ENCODE results near the gene LENEP.

LENEP gene

DNA sequence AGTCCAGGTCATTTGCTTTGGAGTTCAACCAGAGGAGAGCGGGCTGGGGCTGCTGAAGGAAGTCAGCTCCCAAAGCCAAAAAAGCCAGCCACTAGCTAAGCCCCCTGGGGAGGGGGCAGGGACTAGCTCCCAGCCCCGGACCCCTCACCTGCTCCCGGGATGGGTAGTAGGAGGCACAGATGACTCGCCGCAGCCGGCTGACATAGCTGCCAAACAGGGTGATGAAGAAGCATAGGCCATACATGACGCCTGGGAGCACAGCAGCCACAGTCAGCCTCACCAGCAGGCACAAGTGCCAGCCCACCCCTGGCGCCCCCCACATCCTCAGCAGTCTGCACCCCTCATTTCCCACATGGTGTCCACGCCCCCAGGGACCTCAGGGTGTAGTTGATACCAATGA lies 32.8 kb downstream of the LENEP start:
- DNase-seq (ENCODE audit: low read depth in 3 of 3): no peak

DNA sequence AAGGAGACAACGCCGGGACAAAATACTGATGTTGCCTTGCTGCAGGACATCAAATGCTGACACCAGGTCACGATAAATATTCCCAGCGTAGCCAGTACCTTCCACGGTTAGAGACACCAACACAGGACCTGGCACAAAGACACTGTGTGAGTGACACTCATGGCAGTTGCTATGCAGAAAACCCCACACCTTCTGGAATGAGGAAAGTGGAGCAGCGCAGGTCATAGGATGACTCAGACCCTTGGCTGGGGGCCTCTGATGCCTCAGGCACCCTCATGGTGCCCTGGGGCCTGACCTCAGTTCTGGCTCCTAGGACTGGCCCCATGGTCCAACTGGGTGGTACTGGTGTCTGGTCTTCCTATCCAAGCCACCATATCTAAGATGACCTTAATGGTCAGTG lies 33.2 kb downstream of the LENEP start:
- DNase-seq (ENCODE audit: low read depth in 3 of 3): no peak

DNA sequence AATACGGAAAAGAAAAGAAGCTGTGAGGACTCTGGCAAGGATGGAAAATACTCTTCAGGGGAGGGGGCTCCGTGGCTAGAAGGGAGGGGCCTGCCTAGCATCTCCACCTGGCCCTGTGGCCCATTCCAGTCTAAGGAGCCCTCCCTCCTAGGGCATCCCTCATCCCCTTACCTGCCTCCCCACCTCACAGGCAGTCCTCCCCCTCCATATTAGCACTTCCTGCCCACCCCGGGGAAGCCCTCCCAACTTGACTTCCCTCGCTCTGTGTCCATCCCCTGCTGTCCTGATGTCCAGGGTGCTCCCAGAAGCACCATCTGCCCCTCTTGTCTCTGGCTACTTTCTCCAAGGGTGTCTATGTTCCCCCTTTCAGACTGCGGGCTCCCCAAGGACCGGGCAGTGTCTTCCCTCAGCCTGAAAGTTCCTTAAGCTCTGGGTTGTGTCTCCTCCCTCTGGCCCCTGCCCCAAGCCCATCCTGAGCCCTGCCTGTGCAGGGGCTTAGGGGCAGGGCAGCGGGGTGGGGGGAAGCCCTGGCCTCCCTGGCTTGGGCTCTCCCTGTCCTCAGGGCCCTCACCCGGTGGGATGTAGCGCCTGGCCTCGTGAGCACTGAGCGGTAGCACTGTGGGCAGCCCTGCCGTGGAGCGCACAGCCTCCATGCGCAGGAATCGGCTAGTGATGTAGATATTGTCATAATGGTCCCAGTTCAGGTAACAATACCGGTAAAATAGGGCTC lies 36.3 kb downstream of the LENEP start:
- DNase-seq (ENCODE audit: low read depth in 3 of 3): no peak

DNA sequence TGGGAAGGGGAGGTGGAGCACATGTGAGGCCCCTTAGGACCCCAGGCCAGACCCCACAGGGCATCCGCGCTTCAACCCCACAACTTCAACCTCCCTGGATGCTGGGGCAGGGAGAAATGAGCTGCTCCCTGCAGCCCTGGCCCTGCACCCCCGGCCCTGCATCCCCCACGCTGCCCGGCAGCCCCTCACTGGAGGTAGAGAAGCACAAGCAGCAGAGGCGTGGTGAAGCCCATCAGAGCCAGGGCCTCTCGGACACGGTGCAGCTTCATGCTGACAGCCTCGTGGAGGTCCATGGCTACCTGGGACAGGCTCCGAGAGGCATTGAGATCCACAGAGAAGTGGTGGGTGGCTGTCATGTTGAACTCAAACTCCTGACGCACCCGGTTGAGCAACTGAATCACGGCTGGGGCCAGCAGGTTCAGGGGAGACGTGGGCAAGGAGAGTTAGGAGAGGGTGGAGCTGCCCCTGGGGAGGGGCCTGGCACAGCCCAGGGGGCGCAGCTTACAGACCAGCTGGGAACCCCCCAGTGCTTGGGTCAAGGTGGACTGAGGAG lies 36.9 kb downstream of the LENEP start:
- no peak for DNase-seq (ENCODE audit: low read depth in 3 of 3)

DNA sequence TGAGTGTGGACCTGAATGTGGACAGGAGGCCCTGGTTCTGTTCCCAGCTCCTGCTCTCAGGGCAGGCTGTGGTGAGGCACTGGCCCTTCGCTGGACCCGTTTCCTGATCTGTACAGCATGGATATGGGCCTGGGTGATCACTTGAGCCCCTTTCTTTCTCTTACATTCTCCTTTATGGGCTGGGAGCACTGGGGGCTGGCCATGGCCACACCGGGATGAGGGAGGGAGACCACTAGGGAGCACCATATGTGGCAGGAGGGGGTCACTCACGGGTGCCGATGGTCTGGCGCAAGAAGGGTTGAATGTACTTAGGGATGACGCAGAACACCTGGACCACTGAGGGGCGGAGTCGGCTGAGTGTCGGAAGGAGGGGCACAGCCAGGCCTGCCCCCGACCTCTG lies 37.5 kb downstream of the LENEP start:
- no peak for DNase-seq (ENCODE audit: low read depth in 3 of 3)

DNA sequence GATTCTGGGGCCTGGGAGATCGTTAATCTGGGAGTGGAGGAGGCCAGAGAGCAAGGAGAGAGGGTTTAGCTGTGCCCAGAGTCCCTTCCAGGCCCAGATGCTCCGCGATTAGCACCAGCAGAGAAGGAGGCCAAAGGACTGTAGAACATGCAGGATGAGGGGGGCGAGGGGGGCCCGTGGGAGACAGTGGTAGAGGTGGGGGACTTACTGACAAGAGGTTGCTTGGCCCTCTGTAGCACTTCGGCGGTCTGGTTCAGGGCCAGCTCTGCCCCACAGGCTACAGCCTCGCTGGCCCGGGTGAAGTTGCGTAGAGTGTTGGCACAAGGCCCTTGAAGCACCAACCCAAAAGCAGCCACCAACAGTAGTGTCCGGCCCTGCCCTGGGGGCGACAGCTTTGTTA lies 39.5 kb downstream of the LENEP start:
- no peak for DNase-seq (ENCODE audit: low read depth in 3 of 3)

DNA sequence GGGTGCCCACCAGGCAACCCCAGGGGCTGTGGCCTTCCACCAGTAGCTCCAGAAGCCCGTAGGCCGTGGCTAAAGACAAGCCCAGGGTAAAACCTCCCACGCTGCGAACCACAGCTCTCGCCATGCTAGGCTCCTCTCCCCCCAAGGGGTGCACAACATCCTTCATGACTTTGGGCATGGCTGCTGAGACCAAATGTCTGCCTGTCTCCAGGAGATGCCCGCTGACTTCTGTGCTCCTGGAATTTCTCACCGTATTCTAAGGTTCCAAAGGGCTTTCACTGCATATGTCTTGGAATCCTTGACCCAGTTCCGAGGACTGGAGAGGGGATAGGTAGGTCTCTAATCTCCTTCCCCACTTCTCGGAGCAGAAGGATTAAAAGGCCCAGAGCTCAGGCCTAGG lies 40.1 kb downstream of the LENEP start, which contains the start of the genes DCST1 and DCST2:
TSS of gene DCST1 (plus strand) at position 301 of the 400 bp plus-strand sequence. CDS start 213 bp downstream, outside the sequence.
TSS of gene DCST2 (minus strand) at position 258 of the 400 bp plus-strand sequence. CDS start at position 178, 80 bp downstream.
- DNase-seq (ENCODE audit: low read depth in 3 of 3): no peak

DNA sequence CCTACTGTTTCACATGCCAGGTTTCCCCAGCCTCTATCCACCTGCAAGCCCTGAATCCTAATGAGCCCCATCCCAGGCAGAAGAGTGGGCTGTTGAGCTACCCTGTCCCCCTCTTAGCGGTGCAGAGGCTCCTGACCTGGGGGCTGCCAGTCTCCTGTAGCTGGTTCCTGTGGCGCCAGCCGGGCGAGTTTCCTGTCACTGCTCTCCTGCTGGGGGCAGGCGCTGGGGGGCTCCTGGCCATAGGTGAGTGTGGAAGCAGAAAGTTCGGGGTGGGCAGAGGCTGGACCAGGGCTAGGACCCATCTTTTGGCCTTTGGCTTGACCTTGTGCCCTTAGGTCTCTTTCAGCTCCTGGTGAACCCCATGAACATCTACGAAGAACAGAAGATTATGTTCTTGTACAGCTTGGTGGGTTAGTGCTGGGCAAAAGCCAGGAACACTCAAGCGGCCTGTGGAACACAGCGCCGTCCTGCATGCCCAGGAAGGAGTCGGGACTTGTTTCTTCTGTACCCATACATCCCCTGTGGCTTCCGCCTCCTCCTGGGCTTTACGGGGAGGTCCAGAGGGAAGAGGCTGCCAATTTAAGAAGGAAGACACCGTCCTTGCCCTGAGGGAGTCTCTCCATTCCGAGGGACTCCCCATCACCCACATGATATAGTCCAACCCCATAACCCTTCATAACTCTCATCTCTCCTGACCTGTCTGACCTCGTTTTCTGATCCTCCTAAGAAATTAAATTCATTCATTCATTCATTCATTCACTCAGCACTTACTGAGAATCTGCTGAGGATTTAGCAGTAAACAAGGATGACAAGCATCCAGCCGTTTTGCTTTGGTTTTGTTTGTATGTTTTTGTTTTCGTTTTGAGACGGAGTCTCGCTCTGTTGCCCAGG lies 41.2 kb downstream of the LENEP start:
- no peak for DNase-seq (ENCODE audit: low read depth in 3 of 3)

DNA sequence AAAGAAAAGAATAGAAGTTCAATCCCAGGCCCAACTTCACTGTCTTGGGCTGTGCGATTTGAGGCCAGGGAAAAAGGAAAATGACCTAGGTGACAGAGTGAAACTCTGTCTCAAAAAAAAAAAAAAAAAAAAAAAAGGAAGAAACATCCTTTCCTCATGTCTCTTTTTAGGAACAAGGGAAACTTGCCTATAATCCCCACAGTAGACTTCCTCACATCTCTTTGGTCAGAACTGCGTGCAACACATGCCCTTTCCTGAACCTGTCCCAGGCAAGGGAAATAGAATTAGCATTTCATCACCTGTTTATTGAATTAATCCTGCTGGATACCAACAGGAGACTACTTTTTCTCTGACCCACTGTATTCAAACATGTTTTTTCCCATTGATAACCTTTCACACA lies 42.5 kb downstream of the LENEP start:
- no peak for DNase-seq (ENCODE audit: low read depth in 3 of 3)

DNA sequence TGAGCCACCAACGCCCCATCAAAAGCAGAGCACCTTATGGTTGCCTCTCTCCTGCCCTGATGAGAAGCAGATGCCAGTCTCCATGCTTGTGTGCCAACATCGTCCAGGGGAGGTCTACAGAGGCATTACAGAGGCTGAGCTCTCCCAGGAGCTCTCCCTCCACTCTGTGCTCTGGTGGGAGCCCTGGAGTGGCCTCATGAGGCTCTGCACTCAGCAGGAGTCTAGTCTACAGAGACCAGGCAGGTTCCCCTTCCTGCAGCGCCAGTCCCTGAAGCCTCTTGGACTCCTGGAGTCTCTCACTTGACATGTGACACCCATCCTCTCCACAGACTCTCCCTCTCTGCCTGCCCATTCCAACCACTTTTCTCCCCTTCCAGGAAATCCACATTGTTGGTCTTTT lies 43.7 kb downstream of the LENEP start:
- DNase-seq (ENCODE audit: low read depth in 3 of 3): no peak

DNA sequence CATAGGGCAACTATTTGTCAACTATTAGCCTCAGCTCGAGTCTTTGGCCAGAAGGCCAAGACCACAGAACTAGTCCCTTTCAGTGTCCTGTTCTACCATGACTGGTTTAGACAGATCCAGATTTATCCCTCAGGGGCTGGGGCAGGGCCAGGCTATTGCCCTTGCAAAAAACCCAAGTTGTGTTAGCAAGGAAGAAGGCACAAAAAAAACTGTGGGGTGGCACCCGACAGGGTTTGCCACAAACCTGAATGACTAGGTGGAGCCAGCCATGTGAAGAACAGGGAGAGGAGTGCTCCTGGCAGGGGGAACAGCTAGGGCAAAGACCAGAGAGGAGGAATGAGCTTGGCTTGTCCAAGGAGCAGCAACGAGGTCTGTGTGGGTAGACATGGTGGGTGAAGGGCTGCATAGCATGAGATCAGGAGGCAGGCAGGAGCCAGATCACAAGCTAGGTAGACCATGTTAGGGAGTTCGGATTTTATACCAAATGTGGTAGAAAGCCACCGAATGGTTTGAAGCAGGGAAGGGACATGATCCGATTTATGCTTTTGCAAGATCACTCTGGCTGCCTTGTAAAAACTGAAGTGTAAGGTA lies 44.6 kb downstream of the LENEP start:
- DNase-seq (ENCODE audit: low read depth in 3 of 3): no peak

DNA sequence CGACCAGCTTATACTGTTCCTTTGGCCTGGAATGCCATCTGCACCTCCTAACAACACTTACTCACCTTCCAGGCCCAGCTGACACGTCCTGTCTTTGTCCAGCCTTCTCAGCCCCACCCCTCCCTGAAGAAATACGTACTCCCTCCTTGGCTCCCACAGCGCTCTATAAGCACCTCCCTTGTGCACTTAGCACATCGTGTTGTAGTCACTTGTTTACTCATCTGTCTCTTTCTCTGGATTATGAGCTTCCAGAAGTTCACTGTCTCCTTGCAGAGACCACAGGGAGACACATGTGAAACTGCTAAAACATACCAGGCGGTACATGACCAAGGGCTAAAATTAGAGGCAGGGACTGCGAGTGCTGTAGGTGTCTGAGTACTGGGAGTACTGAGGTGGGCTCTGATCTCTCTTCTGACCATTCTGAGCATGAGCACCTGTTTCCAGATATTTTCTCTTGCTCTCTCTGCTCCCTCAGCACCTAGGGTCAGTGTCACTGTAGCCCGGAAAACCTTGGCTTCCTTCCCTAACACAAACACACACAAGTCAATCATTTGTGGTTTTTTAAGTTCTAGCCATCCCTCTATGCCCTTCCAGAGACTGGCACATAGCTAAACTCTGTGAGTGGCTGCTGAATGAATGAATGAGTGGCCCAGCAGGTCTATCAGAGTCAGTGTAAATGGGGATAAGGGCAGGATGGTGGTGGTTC lies 45.4 kb downstream of the LENEP start:
- no peak for DNase-seq (ENCODE audit: low read depth in 3 of 3)

DNA sequence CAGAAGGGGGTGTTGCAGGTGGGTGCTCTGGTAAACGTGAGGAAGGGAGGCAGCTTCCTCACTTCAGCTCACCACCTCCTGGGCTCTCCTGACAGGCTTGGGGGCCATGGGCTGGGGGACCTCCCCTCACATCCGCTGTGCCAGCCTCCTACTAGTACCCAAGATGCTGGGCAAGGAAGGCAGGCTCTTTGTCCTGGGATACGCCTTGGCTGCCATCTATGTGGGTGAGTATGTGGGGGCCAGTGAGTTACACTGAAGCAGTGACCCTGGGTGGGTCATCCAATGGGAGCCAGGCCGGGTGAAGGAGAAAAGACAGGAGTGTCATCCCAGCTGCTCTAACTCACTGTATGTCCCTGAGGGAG lies 45.9 kb downstream of the LENEP start:
- DNase-seq (ENCODE audit: low read depth in 3 of 3): no peak

DNA sequence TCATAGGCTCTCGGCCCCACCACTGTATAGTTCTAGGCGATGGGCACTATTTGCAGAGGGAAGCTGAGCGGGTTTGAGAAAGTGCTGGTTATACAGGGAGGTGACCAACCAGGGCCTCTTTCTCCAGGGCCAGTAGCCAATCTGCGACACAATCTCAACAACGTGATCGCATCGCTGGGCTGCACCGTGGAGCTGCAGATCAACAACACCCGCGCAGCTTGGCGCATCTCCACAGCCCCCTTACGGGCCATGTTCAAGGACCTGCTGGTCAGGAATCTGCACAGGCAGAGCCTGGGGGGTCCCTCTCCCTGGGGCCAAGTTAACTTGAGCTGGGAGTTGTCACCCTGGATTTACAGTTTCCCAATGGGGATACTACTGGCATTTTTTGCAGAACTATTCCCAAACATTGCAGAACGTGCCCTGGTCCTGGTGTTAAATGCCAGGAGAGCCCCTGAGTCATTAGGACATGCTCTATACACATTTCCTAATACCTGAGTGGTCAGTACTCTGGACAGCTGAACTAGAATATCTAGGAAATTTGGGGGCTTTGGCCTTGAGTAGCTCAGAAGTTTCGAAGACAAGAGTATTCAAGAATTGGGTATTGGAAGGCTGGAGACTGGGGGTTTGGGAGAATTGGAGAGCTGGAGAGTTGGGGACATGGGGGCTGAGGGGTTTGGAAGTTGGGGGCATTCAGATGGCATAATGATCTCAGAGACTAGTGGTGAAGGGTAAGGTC lies 47.1 kb downstream of the LENEP start:
- no peak for DNase-seq (ENCODE audit: low read depth in 3 of 3)

DNA sequence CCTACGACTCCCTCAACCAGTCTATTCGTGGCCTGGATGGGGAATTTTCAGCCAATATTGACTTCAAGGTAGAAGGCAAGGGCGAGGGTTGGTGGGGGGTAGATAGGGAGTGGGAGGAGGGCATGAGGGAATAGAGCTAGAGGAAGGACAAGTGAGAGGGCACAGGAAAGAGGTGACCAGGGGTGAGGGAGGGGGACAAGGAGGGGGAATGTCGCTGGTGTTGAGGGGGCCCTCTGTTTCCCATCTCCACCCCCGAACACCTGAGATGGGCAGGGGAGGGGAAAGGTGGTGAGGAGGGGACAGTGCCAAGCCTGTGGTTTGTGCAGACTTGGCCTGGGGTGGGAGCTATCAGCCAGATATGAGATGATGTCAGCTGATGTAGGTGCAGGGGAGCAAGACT lies 49.4 kb downstream of the LENEP start:
- DNase-seq (ENCODE audit: low read depth in 3 of 3): no peak

DNA sequence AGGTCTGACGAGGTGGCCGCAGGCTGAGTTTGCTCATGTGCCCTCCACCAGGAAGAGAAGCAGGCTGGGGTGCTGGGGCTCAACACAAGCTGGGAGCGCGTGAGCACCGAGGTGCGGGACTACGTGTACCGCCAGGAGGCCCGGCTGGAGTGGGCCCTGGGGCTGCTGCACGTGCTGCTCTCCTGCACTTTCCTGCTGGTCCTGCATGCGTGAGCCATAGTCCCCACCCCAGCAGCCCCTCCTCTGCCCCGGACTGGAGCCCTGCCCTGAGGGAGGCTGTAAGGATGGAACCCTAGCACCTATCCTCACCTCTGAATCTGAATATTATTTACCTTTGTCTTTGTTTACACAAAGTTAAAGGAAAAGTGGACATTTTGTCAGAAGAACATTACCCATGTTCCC lies 49.9 kb downstream of the LENEP start:
- DNase-seq (ENCODE audit: low read depth in 3 of 3): no peak

DNA sequence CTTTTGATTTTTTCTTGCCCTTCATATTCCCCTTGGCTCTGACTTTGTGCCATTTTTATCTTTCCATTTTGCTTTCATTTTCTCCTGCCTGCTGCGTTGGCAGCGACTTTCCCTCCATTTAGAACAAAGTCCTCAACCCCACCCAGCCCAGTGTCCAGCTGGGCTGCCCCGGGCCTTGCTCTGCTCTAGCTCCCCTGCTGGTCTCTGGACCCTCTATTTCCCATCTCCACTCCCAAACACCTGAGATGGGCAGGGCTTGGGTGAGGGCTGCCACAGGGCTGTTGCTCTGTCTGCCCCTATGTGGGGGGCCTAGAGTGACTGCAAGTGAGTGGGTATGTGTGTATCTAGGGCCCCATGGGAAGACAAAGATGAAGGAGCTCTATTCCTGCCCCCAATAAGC lies 50.4 kb downstream of the LENEP start:
- DNase-seq (ENCODE audit: low read depth in 3 of 3): no peak
